HepG2 (cell line): ENCODE measurements around the gene CELA2B. TPM values are rescaled to one million over a fixed set of nuclear protein-coding genes. Genes with fewer than 3 reads are reported as not detected.
"Not testable (repeated sequence)": the region's sequence is repeated elsewhere in the genome, so short reads cannot be mapped to it uniquely, and the experiment has no call there.

Experiments
- ATAC-seq: fragments of 200-7000 bp; cut with Tn5 transposase; 3 replicates; pipeline ENCODE4 v1.9.1; 2020; ENCODE audit warnings: mild to moderate bottlenecking, moderate library complexity
- BruUV-seq: library from RNA; stranded (reverse); fragments of 400-500 nt; replicated peaks from 2 replicates; lab custom pipeline; 2021; lab: Mats Ljungman, UMichigan
- CTCF ChIA-PET: fragments of 300-600 bp; formaldehyde crosslinking; extraction: SDS; loops from one replicate; lab custom pipeline; 2021; ENCODE audit warnings: low total read pairs, inconsistent platforms, low intra/inter-chr PET ratio; lab: Yijun Ruan, JAX
- POLR2A ChIA-PET: fragments of 350-600 bp; sonication (Branson Sonifier 250); formaldehyde crosslinking; loops from one replicate; lab custom pipeline; 2020; ENCODE audit warnings: antibody characterized with exemption, inconsistent platforms; lab: Yijun Ruan, JAX
- DNase-seq: peaks from one replicate; pipeline ENCODE4 v3.0.0-alpha.2; 2015; ENCODE audit warnings: low spot score
- FAIRE-seq: peaks from 3 replicates; lab custom pipeline; 2011; peaks lifted over from hg19 to GRCh38; lab: Jason Lieb, UNC
- H2AFZ ChIP-seq: one replicate; pipeline ENCODE4 v1.6.1; 2011; ENCODE audit warnings: low read length, inconsistent platforms
- H3K27ac ChIP-seq: fragments of 300-600 bp; 3 replicates; pipeline ENCODE4 v1.8.0; 2011; ENCODE audit warnings: mixed run types, mild to moderate bottlenecking, mixed read lengths, low read length, inconsistent platforms; ENCODE audit not compliant: insufficient read depth; ENCODE audit errors: extremely low read length
- H3K27me3 ChIP-seq, 2 experiments: fragments of 200-600 bp in 1 of 2; 2 replicates in 1 of 2; 3 replicates in 1 of 2; pipeline versions ENCODE4 v1.6.0 to v1.8.0; 2011; ENCODE audit warnings: low read length in 2 of 2, mild to moderate bottlenecking in 2 of 2, moderate library complexity in 2 of 2, inconsistent platforms in 1 of 2; ENCODE audit not compliant: insufficient read depth in 2 of 2, control insufficient read depth in 1 of 2
- H3K36me3 ChIP-seq, 2 experiments: fragments of 200-600 bp in 1 of 2; replicated peaks in 1 of 2; 2 replicates in 1 of 2; 3 replicates in 1 of 2; pipeline versions ENCODE4 v1.5.1 to v1.8.0; 2011; ENCODE audit warnings: low read length in 2 of 2, inconsistent platforms in 1 of 2; ENCODE audit not compliant: insufficient read depth in 2 of 2, control insufficient read depth in 1 of 2
- H3K4me1 ChIP-seq: 2 replicates; pipeline ENCODE4 v1.5.1; 2012; ENCODE audit warnings: low read length, inconsistent platforms; ENCODE audit not compliant: insufficient read depth
- H3K4me2 ChIP-seq: 2 replicates; pipeline ENCODE4 v1.6.0; 2011; ENCODE audit warnings: low read depth, low read length, inconsistent platforms
- H3K4me3 ChIP-seq, 3 experiments: fragments of 200-600 bp in 1 of 3; sonication (generic), shearing (Covaris generic) in 1 of 3; replicated peaks in 1 of 3; 2 replicates each; pipeline ENCODE4 v1.5.1; 2011 to 2016; ENCODE audit warnings: low read length in 3 of 3, inconsistent platforms in 2 of 3, low read depth in 2 of 3, mild to moderate bottlenecking in 2 of 3, control low read depth in 1 of 3, mixed read lengths in 1 of 3; ENCODE audit not compliant: insufficient read depth in 1 of 3
- H3K79me2 ChIP-seq: one replicate; pipeline ENCODE4 v1.6.1; 2011; ENCODE audit warnings: low read length, inconsistent platforms; ENCODE audit not compliant: insufficient read depth
- H3K9ac ChIP-seq: 2 replicates; pipeline ENCODE4 v1.6.0; 2011; ENCODE audit warnings: mild to moderate bottlenecking, low read depth, low read length, inconsistent platforms; ENCODE audit not compliant: insufficient read depth
- H3K9me3 ChIP-seq: 2 replicates; pipeline ENCODE4 v1.5.1; 2012; ENCODE audit warnings: mild to moderate bottlenecking, low read length
- H4K20me1 ChIP-seq: 2 replicates; pipeline ENCODE4 v1.6.0; 2011; ENCODE audit warnings: inconsistent platforms, mild to moderate bottlenecking, low read length, moderate library complexity; ENCODE audit not compliant: insufficient read depth
- CREB1 ChIP-seq, 2 experiments: fragments of 450-650 bp in 1 of 2; IDR thresholded peaks; 2 replicates each; pipeline ENCODE4 v1.6.1; 2016 to 2017; ENCODE audit warnings: control low read depth in 1 of 2, mild to moderate bottlenecking in 1 of 2, missing compliant biosample characterization in 1 of 2, missing genetic modification characterization in 1 of 2
- ELF4 ChIP-seq: sonication (generic); formaldehyde crosslinking; IDR thresholded peaks from 2 replicates; pipeline ENCODE4 v1.5.0; 2020; ENCODE audit warnings: missing genetic modification reagents, mild to moderate bottlenecking, moderate library complexity, borderline replicate concordance
- ZNF652 ChIP-seq: IDR thresholded peaks from 2 replicates; pipeline ENCODE4 v1.6.1; 2016; ENCODE audit warnings: low read depth, borderline replicate concordance
- ZNF709 ChIP-seq: sonication (generic); formaldehyde crosslinking; IDR thresholded peaks from 2 replicates; pipeline ENCODE4 v1.5.0; 2020; ENCODE audit warnings: mild to moderate bottlenecking, missing genetic modification reagents
- WGBS: methylation state at CpG from one replicate; pipeline ENCODE4 v1.1.6; 2017; ENCODE audit warnings: low lambda C conversion rate; 5-methylcytosine and 5-hydroxymethylcytosine counted together
- in situ Hi-C: cut with HindIII; loops from 2 replicates; pipeline ENCODE4 v1.10.0; 2017; ENCODE audit warnings: low pct_unique_long_range_greater_than_20kb; ENCODE audit not compliant: extremely low pct_ligation_motif_present
- intact Hi-C: fragments of 100-400 bp; cut with micrococcal nuclease; formaldehyde crosslinking; loops from one replicate; pipeline ENCODE4 v1.10.0; 2022; ENCODE audit not compliant: unreplicated experiment
- polyA plus RNA-seq, 8 experiments: library from polyadenylated mRNA; depleted of rRNA in 3 of 8; stranded (reverse) in 7 of 8; unstranded in 1 of 8; fragments of >200 nt; fragmentation: Illumina TruSeq in 4 of 8; extraction: Trizol in 4 of 8; gene quantifications; 2 replicates each; pipeline versions ENCODE4 v1.2.1 to v1.2.3, GENCODE V29; 2011 to 2016; ENCODE audit warnings: low read depth in 4 of 8, missing spikeins in 1 of 8, mixed read lengths in 1 of 8; ENCODE audit not compliant: insufficient read depth in 1 of 8
- total RNA-seq, 5 experiments: library from RNA; depleted of rRNA; stranded (reverse); fragments of >200 nt; fragmentation: Illumina TruSeq; extraction: Trizol; gene quantifications; 2 replicates each; pipeline ENCODE4 v1.2.3, GENCODE V29; 2016; ENCODE audit warnings: low read depth in 1 of 5
- TF ChIP-seq, protein P1 (sequence below): IDR thresholded peaks from 2 replicates; pipeline ENCODE4 v1.6.1; 2016; ENCODE audit warnings: missing compliant biosample characterization, missing genetic modification reagents, borderline replicate concordance

CELA2B gene
- total and polyA plus RNA-seq, 2 of the 13 experiments (the other 11 are each of a cell fraction or from before 2014, with no cell fraction given): not detected

GRCh38 chr1:15460708-15461095, 15.2 kb upstream of the CELA2B start (continued):
- TF ChIP-seq, protein P1, sequence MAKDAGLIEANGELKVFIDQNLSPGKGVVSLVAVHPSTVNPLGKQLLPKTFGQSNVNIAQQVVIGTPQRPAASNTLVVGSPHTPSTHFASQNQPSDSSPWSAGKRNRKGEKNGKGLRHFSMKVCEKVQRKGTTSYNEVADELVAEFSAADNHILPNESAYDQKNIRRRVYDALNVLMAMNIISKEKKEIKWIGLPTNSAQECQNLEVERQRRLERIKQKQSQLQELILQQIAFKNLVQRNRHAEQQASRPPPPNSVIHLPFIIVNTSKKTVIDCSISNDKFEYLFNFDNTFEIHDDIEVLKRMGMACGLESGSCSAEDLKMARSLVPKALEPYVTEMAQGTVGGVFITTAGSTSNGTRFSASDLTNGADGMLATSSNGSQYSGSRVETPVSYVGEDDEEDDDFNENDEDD: no peak
- TF ChIP-seq ZNF652: no peak
- no peak for TF ChIP-seq ZNF709 (CRISPR knock-in tag)
- no peak for TF ChIP-seq ELF4

DNA sequence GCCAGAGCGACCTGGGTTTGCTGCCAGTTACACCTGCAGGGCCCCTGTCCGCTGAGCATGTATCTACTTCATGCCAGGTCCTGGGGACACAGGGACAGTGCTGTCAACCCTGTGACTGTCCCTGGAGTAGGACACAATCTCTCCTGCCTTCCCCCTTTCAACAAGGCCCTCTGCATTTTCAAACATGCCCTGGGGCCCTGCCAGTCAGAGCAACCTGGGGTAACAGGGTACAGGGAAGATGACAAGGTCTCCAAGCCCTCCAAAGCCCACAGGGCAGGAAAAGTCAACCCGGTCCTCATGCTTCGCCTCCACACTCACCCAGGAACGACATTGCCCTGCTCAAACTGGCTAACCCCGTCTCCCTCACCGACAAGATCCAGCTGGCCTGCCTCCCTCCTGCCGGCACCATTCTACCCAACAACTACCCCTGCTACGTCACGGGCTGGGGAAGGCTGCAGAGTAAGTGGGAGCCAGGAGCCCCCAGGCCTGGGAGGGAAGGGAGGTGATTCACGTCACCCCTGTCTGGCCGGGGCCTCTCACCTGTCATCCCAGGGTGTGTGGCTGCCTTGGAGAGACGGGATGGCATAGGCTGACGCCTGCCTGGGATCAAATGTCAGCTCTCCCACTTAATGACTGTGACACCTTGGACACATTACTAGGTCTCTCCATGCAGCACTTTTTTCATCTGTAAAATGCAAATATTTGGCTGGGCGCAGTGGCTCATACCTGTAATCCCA, 12.7 kb upstream of the CELA2B start:
- H3K79me2 ChIP-seq; H2AFZ ChIP-seq; POLR2A ChIA-PET; H3K9me3 ChIP-seq; FAIRE-seq; H3K9ac ChIP-seq; H3K36me3 ChIP-seq; CTCF ChIA-PET; H3K27me3 ChIP-seq; DNase-seq; H3K27ac ChIP-seq; H4K20me1 ChIP-seq; in situ Hi-C loops; intact Hi-C loops; BruUV-seq; TF ChIP-seq CREB1 (CRISPR knock-in tag; IDR thresholded peaks at IDR 0.05): not testable (repeated sequence)
- Histone ChIP-seq H3K4me1 (peaks cover 21% of the 10 kb centered on the region), H3K4me3 (peak overlapping the region in 1 of 3 experiments; percentile 4; a peak in 1 of 6 replicates), H3K4me2 (peak overlapping the region; percentile 16; the same call in 1 of the 2 replicates)
- peak; percentile 80 for TF ChIP-seq CREB1 (IDR thresholded peaks at IDR 0.05)
- 0% methylated on average over 4 of the region's 15 CpGs for WGBS
- peak; percentile 72 for ATAC-seq

DNA sequence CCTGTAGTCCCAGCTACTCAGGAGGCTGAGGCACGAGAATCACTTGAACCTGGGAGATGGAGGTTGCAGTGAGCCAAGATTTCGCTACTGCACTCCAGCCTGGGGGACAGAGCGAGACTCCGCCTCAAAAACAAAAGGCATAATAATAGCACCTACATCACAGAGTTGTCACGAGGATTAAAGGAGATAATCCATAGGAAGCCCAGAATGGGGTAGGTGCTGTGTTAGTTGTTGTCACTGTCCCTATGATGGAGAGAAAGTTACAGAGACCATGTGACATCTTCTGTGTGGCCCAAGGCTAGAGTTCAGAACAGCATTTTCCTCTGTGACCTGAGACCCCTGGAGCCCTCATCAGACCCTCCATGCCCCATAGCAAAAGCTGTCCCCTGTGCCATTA, 12.0 kb upstream of the CELA2B start:
- H3K79me2 ChIP-seq, H3K9ac ChIP-seq, POLR2A ChIA-PET, intact Hi-C loops, ATAC-seq, CTCF ChIA-PET, H3K36me3 ChIP-seq, H4K20me1 ChIP-seq, FAIRE-seq, in situ Hi-C loops, BruUV-seq, H3K9me3 ChIP-seq, H3K27ac ChIP-seq, H3K4me3 ChIP-seq, H3K4me2 ChIP-seq, DNase-seq, H3K27me3 ChIP-seq, H2AFZ ChIP-seq: not testable (repeated sequence)
- 46% methylated on average over 5 of the region's 5 CpGs for WGBS
- H3K4me1 ChIP-seq: peaks cover 21% of the 10 kb centered on the region
